Measurements from ENCODE around the gene ASAP2.

- TF ChIP-seq POLR2AphosphoS5 (IDR thresholded peaks at IDR 0.05) (no peak), CTCF (IDR thresholded peaks at IDR 0.05; ENCODE audit: poor library complexity, severe bottlenecking) (no peak), EP300 (conservative IDR thresholded peaks at IDR 0.05; ENCODE audit: poor library complexity, severe bottlenecking) (no peak), SMC3 (conservative IDR thresholded peaks at IDR 0.05; ENCODE audit: poor library complexity) (no peak), MXI1 (conservative IDR thresholded peaks at IDR 0.05; ENCODE audit: poor library complexity, severe bottlenecking) (no peak)
These were observed 84.7 kb downstream of the ASAP2 start for GRCh38 chr2:9291331-9291730.
